NCI-H1105 treated with DMSO at 0.1 percent for 48 hours (cell line): ENCODE data around the gene SLC19A1.

Source experiments
- DNase-seq: peaks from one replicate; lab custom pipeline; 2025; lab: John Stamatoyannopoulos, UW

Gene SLC19A1

DNA sequence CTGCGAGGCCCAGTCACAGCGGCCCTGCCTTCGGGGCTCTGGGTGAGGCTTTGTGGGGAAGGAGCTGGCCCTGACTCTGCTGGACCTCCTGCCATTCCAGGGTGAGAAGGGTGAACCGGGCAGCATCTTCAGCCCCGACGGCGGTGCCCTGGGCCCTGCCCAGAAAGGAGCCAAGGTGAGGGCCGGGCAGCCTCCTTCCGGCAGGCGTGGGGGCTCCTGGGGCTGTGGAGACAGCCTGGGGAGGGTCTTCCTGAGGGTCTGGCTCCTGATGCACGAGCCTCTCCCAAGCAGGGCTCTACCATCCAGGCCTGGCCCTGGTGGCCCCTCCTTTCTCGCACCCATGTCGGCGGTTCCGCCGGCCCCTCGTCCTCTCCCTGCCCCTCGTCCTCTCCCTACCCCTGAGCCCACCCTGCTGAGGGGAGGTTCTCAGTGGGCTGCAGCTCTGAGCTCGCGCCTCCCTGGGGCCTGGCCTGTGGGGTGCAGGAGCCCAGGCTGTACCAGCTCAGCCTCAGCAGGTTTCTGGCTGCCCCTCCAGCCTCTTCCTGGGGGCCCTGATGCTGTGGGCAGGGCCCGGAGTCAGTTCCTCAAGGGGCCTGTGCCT lies 48.7 kb downstream of the SLC19A1 start:
- no peak for DNase-seq

DNA sequence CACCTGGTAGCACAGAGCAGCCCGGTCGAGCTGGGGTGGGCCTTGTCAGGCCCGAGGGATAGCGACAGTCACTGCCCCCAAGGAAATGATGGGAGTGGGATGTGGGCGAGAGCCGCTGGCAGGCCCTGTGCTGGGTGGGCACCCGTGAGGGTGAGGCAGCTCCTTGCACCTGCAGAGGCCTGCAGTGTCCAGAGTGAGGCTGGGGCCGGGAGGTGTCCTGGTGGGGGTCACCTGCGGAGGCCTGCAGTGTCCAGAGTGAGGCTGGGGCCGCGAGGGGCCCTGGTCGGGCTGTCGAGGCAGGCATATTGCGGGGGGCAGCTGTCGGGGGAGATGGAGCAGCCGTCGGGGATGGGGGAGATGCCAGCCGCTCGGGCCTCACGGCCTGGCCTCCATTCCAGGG lies 49.5 kb downstream of the SLC19A1 start:
- DNase-seq = no peak

DNA sequence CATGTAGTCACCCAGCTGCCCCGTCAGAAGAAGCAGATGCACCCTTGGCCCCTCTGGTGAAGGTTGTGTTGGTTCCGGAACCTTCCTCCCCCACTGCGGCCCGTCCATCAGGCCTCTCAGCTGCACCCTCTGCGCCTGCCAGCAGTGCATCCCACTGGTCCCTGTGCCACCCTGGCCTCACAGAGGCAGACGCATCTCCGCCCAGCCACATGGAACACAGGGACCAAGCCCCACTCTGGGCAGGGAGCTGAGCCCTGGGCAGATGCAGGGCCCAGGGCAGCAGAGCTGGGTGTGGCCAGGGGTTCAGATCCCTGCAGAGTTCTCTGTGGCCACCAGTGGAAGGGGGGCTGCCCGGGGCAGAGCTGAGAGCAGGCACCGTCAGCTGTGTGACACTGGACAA lies 50.6 kb downstream of the SLC19A1 start:
- DNase-seq = no peak

DNA sequence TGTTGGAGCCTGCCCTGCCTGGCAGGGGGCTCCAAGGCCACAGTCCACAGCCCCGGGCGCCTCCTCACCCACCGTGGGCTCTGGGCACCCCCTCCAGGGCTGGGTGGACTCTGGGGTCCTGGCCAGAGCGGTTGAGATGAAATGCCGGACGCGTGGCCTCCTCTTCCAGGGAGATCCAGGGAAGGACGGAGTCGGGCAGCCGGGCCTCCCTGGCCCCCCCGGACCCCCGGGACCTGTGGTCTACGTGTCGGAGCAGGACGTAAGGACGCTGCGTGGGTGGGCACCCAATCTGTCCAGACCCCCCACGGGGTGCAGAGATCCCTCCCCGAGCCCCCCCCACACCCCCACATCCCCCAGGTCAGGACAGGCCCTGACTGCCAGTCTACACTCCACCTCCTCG lies 51.2 kb downstream of the SLC19A1 start:
- DNase-seq = no peak

DNA sequence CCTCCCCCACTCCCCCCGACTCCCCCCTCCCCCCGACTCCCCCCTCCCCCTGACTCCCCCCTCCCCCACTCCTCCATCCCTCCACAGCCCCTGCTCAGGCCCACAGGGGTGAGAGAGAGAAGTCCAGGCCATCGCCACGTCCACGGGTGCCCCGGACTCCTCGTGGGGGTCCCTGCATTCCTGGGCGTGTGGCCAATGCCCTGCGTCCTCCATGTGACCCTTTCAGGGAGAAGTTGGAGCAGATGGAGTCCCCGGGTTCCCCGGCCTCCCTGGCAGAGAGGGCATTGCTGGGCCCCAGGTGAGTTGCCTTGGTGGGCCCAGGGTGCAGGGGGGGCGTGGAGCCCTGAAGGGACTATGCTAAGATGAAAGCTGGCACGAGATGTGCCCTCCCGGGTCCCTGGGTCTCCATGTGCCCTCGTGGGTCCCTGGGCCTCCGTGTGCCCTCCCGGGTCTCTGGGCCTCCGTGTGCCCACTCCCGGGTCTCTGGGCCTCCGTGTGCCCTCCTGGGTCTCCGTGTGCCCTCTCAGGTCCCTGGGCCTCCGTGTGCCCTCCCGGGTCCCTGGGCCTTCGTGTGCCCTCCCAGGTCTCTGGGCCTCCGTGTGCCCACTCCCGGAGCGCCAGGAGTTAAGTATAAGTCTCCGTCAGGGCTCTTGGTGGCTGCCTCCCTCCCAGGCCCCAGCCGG lies 52.0 kb downstream of the SLC19A1 start:
- DNase-seq = no peak

DNA sequence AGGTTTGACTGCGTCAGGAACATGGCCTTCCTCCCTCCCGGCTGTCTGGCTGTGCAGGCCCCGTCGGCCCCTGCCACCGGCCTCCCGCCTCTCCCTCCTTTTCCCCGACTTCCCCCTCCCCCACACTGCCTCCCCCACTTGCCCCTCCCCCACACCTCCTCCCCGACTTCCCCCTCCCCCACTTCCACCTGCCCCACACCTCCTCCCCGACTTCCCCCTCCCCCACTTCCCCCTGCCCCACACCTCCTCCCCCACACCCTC lies 52.6 kb downstream of the SLC19A1 start:
- DNase-seq = no peak

DNA sequence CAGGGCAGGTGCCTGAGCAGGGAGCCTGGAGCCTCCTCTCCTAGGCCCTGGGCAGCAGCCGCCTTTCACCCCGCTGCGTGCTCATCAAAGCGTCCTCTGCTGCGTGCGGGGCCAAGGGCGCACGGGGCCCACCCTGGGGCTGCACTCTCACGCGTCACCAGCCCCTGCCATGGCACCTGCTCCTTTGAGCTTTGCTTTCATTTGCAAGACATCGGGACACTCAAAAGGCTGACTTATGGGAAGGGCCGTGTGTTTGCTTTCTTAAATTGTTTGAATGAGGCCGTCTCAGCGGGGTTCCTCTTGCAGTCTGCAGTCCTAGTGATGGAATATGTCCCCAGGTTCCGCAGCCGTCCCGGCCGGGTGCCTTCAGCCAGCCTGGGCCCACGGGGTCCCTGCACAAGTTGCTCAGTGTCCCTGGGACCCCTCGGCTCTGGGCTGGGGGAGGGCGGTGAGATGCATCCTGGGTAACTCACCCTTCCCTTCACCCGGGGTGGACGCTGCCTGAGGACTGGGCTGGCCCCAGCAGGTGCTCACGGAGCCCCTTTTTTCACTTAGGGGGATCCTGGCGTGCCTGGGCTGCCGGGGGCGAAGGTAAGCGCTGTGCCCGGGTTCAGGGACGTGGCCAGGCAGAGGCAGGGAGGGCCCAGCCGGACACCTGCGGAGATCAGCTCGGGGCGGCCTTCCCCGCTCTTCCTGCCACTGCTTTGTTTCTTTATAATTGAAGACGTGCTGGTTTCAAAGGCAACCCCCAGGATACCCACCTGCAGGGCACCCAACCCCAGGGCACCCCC lies 53.1 kb downstream of the SLC19A1 start:
- no peak for DNase-seq

DNA sequence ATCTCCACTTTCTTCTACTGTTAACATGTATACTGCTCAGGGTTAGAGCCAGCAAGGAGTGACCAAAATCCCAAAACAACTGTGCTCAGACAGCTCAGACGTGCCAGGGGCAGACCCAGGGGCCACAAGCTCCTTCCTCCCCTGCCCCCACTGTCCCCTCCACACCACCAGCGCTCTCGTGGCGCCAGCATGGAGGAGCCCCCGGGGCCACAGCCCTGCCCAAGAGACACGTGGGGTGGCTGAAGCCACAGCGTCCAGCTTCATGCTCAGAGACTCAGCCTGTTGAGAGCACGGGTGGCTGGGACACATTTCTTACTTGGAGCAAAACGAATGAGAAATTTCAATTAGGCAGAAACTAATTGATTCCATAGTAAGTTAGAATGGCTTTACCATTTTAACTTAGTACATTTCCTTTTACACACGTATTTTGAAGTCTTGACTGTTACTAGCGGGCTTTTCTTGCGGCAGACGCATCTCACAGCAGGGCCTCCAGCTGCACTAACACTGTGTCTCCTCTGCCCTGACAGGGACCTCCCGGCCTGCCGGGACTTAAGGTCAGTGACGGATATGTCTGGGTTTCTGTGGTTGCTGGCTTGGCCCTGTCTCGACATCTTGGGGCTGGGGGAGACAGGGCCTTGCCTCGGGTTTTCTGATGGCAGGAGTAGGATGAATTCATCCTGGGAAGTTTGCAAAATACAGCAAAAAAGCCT lies 54.2 kb downstream of the SLC19A1 start:
- DNase-seq = no peak

DNA sequence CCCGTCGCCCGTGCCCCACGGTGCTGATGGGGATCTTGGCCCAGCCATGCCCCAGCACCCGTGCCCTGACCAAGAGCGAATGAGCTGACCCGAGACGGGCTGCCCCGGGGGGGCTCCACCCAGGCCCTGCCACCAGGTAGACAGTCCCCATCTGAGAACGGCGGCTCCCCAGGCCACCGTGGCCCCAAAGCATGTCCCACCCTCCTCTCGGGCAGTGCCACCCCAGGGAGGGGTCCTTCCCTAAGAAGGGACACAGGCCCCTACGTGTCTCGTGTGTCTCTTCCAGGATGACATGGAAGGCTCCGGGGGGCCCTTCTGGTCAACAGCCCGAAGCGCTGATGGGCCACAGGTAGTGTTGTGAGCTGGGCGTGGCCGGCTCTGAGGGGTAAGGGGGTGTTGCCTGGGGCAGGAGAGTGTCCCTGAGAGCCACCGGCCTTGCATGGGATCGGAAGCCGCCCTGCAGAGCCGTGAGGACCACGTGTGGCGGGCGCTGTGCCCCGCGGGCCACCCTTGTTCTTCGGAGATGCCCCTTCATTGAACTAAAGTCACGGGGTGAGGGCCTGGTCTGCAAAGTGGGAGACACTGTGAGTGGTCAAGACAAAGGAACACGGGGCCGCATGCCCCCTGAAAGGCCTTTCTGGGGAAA lies 55.0 kb downstream of the SLC19A1 start:
- DNase-seq = no peak

DNA sequence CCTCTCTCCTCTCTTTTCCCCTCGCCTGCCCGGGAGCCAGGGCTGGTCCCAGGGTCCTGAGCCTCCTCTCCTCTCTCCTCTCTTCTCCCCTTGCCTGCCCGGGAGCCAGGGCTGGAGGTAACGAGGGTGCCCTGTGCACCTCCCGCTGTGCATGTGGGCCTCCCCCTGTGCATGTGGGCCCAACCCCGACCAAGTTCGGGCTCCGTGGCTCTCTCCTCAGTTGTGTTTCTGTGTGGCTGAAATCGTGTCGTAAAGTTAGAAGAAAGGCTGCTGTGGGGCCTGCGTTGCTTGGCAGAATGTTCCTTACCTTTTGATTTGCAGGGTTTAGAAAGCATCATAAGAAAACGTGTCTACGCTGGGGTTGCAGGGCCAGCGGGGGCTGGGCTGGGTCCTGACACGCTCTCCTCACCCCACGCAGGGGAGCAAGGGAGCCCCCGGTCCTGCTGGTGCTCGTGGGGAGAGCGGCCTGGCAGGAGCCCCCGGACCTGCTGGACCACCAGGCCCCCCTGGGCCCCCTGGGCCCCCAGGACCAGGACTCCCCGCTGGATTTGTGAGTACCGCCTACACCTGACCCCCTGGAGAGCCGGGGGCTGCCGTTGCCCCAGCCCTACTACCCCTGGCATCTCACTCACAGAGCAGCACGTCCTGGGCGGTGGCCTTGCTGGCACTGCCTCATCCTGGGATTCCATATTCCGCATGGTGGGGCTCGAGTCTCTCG lies 55.6 kb downstream of the SLC19A1 start:
- DNase-seq = no peak

DNA sequence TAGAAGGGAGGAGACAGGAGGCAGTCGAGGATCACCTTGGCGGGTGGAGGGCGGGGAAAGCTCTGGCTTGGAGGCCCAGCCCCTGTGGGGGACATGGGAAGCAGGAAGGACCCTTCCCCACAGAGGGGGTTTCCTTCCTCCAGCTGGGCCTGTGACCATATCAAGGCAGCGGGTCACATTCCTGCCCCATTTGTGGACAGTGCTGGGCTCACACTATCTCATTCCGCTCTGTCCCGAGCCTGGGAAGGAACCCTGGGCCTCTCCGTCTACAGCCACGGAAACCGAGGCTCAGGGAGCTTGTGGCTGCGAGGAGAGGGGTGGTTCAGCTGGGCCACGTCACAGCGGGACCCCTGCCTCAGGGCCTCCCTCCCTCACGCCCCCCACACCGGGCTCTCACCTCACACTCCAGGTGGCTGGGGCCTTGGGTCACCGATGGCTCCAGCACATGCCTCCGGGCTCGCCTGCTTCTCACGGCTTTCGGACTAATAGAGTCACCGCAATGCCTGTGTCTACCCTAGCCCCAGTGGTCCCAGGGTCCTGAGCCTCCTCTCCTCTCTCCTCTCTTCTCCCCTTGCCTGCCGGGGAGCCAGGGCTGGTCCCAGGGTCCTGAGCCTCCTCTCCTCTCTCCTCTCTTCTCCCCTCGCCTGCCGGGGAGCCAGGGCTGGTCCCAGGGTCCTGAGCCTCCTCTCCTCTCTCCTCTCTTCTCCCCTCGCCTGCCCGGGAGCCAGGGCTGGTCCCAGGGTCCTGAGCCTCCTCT lies 56.4 kb downstream of the SLC19A1 start:
- no peak for DNase-seq

DNA sequence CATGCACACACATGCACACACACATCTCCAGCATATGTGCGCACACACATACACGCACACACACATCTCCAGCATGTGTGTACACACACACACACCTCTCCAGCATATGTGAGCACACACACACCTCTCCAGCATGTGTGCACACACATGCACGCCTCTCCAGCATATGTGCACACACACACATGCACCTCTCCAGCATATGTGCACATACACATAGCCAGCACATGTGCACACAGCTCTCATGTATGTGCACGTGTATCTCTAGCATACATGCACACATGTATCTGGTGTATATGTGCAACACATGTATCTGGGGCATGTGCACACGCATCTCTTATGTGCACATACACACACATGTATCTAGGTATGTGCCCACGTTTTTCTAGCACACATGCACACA lies 57.9 kb downstream of the SLC19A1 start:
- no peak for DNase-seq

DNA sequence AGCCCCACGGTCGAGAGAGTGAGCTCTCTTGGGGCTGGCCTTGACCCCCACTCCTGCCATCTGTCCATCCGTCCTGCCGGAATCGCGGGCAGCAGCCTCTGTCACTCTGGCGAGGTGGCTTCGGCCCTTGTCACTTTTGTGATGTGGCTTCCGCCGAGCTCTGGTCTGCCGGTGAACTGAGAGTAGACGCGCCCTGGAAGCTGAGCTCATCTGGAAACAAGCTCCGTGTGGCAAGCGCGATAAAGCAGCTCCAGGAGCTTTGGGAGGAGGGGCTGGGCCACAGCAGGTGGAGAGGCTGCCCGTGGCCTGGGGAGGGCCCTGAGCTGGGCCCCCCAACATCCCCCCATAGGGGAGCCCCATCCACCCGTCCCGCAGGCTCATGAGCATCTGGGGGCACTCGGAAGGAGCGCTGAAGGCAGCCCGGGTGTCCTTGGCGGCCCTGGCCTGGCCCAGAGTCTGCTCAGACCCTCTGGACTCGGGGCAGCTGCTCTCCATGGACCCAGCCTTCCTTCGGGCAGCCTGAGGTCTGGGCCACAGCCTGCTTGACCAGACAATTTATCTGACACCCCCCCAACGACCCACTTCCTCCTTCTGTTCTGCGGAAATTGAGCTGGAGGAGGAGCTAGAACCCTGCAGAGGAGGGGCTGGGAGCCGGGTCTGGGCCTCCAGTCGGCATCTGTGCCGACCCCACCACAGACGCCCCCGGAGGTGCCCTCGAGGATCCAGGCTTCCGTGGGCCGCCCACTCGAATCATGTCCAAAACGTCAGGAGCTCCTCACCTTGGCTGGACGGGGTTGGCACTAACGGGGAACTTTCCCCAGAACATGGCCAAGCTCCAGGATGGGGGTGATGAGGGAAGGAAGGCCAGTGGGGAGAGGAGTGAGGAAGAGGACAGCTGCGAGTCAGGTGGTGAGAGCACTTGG lies 59.1 kb downstream of the SLC19A1 start:
- DNase-seq = no peak

DNA sequence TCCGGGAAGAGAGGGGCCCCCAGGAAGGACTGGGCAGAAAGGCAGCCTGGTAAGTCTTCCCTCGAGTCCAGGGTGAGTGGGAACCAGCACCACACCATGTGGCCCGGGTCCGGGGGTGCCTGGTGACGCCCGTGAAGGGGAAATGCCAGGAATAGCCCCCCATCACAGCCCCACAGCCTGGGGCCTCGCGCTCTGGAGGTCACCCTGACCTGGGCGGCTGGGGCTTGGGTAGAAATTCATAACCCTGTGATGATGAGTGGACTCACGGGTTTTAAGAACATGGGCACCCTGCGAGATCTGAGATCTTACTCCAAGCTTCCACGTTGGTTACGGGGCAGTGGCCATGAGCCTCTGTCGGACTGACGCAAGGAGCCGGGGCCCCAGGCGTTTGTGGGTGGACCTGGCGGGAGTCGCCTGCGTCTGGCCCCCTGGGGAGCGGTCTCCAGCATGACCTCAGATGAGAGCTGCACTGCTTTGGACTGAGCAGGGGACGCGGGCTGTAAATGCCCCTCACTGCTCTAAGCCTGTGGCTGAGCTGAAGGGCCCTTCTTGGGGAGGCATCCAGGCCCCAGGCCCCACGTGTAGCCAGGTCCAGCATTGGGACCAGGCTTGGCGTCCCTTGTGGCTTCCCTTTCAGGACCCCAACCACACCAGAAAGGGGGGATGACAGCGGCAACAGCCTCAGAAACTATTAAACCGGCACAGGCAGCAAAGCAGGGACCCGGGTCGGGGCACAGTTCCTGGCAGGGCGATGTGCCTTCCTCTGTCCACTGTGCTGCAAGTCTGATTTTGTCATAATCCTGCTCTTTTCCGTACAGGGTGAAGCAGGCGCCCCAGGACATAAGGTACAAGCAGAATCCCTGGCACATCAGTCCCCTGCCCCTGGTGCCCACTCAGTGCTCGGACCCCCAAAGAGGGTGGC lies 60.0 kb downstream of the SLC19A1 start:
- DNase-seq = no peak

DNA sequence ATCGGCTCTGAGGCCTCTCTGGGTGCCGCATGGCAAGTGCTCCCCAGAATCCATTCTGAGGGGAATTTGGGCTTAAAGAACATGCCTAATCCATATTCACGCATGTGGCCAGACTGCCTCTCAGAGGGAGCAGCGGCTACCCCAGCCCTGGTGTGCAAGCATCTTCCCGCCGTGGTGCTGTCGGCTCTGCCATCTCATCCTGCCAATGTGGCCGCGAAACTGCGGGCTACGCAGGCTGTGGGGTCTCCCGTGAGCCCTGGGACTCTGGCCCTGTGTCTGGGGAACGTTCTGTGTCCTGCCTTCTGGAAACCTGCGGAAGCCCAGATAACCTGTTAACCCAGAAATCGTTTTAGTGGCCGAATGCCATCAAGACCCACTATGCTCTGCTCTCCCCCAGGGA lies 60.7 kb downstream of the SLC19A1 start:
- no peak for DNase-seq

DNA sequence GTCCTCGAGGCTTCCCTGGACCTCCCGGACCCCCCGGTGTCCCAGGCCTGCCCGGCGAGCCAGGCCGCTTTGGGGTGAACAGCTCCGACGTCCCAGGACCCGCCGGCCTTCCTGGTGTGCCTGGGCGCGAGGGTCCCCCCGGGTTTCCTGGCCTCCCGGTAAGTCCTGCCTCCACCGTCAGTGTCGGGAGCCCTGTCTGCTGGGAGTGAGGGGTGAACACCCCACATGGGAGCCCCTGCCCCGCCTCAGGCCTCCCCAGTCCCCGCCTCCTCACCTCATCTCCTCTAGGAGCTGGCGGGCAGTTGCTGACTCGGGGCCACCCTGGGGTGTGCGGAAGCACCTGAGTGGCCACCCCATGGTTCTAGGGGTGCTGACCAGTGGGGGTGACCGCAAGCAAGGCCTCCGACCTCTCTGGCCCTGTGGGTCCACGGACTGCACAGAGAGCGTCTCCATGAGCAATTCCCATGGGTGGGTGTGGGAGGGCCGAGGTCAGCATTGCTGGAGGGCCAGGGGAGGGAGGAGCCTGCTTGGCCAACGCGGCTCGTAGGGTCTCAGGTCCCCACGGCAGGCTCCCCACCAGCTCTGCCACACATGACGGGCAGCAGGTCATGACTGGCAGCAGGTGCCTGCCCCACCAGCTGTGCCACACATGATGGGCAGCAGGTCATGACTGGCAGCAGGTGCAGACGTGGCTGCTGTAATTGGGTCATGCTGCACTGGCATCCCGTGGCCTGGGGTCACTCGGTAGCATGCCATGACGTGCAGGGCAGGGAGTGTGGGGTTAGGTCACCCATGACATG lies 61.3 kb downstream of the SLC19A1 start:
- DNase-seq = no peak

DNA sequence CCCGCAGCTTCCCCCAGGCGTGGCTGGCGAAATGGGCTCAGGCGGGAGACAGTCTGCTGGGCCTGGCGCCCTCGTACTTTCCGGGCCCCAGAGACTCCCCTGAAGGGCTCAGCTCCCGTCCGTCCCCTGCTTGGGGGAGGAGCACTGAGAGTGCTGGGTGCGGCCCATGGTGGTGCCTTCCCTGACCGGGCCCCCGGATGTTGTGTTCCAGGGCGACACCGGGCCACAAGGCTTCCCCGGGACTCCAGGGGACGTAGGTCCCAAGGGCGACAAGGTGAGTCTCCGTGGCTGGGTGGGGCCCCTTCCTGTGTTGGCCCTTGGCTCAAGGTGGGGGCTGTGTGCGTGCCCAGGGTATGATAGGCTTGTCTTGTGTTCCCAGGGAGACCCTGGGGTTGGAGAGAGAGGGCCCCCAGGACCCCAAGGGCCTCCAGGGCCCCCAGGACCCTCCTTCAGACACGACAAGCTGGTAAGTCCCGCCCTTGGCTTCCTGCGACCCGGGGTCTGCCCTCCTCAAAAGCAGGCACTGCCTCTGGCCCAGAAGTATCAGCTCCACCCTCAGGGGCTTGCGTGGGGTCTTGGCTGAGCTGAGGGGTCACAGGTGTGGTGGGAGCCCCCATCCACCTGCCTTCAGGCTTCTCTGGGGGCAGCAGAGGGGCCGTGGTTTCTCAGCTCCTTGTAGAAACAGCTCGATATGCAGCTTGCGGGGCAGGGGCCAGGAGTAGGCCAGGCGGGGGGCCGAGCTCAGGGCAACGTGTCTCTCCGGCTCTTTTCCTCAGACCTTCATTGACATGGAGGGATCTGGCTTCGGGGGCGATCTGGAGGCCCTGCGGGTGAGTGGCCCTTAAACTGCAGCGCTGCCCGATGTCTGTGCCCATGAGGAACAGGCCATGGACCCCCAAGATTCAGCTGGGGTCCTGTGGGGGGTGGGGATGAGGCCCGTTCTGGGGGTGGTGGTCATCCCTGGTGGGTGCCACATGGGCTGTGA lies 62.3 kb downstream of the SLC19A1 start:
- no peak for DNase-seq
